SK-N-SH treated with all-trans-retinoic acid at 6 μM for 48 hours (cell line): ENCODE results near the gene ZNF518A.

Experiments used
- ESRRG ChIP-seq: fragments of 250-450 bp; sonication (Bioruptor Pico); IDR thresholded peaks from 2 replicates; pipeline ENCODE4 v1.6.1; 2021; ENCODE audit warnings: mild to moderate bottlenecking
- ISL1 ChIP-seq: fragments of 250-450 bp; sonication (Bioruptor Pico); IDR thresholded peaks from 2 replicates; pipeline ENCODE4 v2.1.2; 2022; ENCODE audit warnings: mild to moderate bottlenecking, moderate library complexity
- RARB ChIP-seq: fragments of 250-450 bp; sonication (Bioruptor Pico); IDR thresholded peaks from 2 replicates; pipeline ENCODE4 v1.8.0; 2021; ENCODE audit warnings: mild to moderate bottlenecking, moderate library complexity
- ZFP3 ChIP-seq: fragments of 250-450 bp; sonication (Bioruptor Pico); IDR thresholded peaks from 2 replicates; pipeline ENCODE4 v1.5.0; 2020; ENCODE audit warnings: mild to moderate bottlenecking, moderate library complexity
- ZFP30 ChIP-seq: fragments of 450-650 bp; formaldehyde crosslinking; IDR thresholded peaks from 2 replicates; pipeline ENCODE4 v1.5.0; 2022; ENCODE audit warnings: mild to moderate bottlenecking, moderate library complexity
- ZNF565 ChIP-seq: fragments of 450-650 bp; formaldehyde crosslinking; conservative IDR thresholded peaks from 2 replicates; pipeline ENCODE4 v1.5.0; 2020; ENCODE audit warnings: low read depth, mild to moderate bottlenecking, moderate library complexity
- ZNF70 ChIP-seq: fragments of 450-650 bp; formaldehyde crosslinking; IDR thresholded peaks from 2 replicates; pipeline ENCODE4 v1.5.0; 2020; ENCODE audit warnings: mild to moderate bottlenecking, moderate library complexity
- TF ChIP-seq, protein P1 (sequence below): fragments of 250-450 bp; sonication (Bioruptor Pico); IDR thresholded peaks from 2 replicates; pipeline ENCODE4 v1.8.0; 2020; ENCODE audit warnings: mild to moderate bottlenecking, moderate library complexity, borderline replicate concordance
- TF ChIP-seq, protein P2 (sequence below): fragments of 250-450 bp; sonication (Bioruptor Pico); IDR thresholded peaks from 2 replicates; pipeline ENCODE4 v1.5.1; 2020; ENCODE audit warnings: low read depth, mild to moderate bottlenecking, moderate library complexity
- TF ChIP-seq, protein P3 (sequence below): fragments of 250-450 bp; sonication (Bioruptor Pico); IDR thresholded peaks from 2 replicates; pipeline ENCODE4 v1.5.0; 2020; ENCODE audit warnings: mild to moderate bottlenecking, moderate library complexity

DNA sequence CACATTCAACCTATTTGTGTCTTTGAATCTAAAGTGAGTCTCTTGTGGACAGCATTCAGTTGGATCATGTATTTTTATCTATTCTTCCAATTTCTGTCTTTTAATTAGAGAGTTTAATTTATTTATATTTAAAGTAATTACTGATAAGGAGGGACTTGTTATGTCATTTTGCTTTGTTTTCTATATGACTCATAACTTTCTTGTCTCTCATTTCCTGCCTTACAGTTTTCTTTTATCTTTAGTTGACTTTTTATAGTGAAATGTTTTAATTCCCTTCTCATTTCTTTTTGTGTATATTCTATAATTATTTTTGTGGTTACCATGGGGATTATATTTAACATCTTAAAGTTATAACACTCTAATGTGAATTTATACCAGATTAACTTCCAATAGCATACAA is 7.3 kb upstream of the ZNF518A start:
- TF ChIP-seq ZNF565 (CRISPR knock-in tag), result no peak
- TF ChIP-seq ZNF70 (CRISPR knock-in tag), result no peak
- no peak for TF ChIP-seq ISL1 (CRISPR knock-in tag)
- TF ChIP-seq, protein P1, sequence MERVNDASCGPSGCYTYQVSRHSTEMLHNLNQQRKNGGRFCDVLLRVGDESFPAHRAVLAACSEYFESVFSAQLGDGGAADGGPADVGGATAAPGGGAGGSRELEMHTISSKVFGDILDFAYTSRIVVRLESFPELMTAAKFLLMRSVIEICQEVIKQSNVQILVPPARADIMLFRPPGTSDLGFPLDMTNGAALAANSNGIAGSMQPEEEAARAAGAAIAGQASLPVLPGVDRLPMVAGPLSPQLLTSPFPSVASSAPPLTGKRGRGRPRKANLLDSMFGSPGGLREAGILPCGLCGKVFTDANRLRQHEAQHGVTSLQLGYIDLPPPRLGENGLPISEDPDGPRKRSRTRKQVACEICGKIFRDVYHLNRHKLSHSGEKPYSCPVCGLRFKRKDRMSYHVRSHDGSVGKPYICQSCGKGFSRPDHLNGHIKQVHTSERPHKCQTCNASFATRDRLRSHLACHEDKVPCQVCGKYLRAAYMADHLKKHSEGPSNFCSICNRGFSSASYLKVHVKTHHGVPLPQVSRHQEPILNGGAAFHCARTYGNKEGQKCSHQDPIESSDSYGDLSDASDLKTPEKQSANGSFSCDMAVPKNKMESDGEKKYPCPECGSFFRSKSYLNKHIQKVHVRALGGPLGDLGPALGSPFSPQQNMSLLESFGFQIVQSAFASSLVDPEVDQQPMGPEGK (CRISPR knock-in tag), result no peak
- TF ChIP-seq, protein P2, sequence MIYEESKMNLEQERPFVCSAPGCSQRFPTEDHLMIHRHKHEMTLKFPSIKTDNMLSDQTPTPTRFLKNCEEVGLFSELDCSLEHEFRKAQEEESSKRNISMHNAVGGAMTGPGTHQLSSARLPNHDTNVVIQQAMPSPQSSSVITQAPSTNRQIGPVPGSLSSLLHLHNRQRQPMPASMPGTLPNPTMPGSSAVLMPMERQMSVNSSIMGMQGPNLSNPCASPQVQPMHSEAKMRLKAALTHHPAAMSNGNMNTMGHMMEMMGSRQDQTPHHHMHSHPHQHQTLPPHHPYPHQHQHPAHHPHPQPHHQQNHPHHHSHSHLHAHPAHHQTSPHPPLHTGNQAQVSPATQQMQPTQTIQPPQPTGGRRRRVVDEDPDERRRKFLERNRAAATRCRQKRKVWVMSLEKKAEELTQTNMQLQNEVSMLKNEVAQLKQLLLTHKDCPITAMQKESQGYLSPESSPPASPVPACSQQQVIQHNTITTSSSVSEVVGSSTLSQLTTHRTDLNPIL, result no peak
- TF ChIP-seq ZFP30 (CRISPR knock-in tag), result no peak
- no peak for TF ChIP-seq ESRRG (CRISPR knock-in tag)
- no peak for TF ChIP-seq ZFP3
- TF ChIP-seq, protein P3, sequence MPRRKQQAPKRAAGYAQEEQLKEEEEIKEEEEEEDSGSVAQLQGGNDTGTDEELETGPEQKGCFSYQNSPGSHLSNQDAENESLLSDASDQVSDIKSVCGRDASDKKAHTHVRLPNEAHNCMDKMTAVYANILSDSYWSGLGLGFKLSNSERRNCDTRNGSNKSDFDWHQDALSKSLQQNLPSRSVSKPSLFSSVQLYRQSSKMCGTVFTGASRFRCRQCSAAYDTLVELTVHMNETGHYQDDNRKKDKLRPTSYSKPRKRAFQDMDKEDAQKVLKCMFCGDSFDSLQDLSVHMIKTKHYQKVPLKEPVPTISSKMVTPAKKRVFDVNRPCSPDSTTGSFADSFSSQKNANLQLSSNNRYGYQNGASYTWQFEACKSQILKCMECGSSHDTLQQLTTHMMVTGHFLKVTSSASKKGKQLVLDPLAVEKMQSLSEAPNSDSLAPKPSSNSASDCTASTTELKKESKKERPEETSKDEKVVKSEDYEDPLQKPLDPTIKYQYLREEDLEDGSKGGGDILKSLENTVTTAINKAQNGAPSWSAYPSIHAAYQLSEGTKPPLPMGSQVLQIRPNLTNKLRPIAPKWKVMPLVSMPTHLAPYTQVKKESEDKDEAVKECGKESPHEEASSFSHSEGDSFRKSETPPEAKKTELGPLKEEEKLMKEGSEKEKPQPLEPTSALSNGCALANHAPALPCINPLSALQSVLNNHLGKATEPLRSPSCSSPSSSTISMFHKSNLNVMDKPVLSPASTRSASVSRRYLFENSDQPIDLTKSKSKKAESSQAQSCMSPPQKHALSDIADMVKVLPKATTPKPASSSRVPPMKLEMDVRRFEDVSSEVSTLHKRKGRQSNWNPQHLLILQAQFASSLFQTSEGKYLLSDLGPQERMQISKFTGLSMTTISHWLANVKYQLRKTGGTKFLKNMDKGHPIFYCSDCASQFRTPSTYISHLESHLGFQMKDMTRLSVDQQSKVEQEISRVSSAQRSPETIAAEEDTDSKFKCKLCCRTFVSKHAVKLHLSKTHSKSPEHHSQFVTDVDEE (CRISPR knock-in tag), result no peak
- no peak for TF ChIP-seq RARB
